GM12878 (cell line): Measurements from ENCODE around the gene MIEF1. TPM values are rescaled to one million over a fixed set of nuclear protein-coding genes. Genes with fewer than 3 reads are reported as not detected.

ENCODE experiments used
- ATAC-seq: fragments of 200-7000 bp; cut with Tn5 transposase; 3 replicates; pipeline ENCODE4 v1.9.1; 2020; ENCODE audit warnings: mild to moderate bottlenecking, moderate library complexity
- BruUV-seq: library from RNA; stranded (reverse); fragments of 400-500 nt; replicated peaks from 2 replicates; lab custom pipeline; 2021; lab: Mats Ljungman, UMichigan
- CTCF ChIA-PET: fragments of 300-600 bp; sonication (Branson Sonifier 250); formaldehyde crosslinking; extraction: SDS; loops from one replicate; lab custom pipeline; 2021; ENCODE audit warnings: inconsistent platforms; lab: Yijun Ruan, JAX
- POLR2A ChIA-PET: fragments of 350-600 bp; formaldehyde crosslinking; extraction: SDS; loops from one replicate; lab custom pipeline; 2021; ENCODE audit warnings: inconsistent platforms; lab: Charles Lee
- RAD21 ChIA-PET: fragments of 300-600 bp; sonication (Branson Sonifier 250); formaldehyde crosslinking; loops from one replicate; lab custom pipeline; 2023; ENCODE audit warnings: antibody characterized with exemption; ENCODE audit not compliant: unreplicated experiment; lab: Charles Lee
- SMC1A ChIA-PET: fragments of 300-600 bp; sonication (Branson Sonifier 250); formaldehyde crosslinking; loops from one replicate; lab custom pipeline; 2023; ENCODE audit not compliant: unreplicated experiment, uncharacterized antibody; lab: Charles Lee
- DNase-seq: peaks from one replicate; pipeline ENCODE4 v3.0.0-alpha.2; 2011; ENCODE audit warnings: low read depth, low spot score
- FAIRE-seq: peaks from 3 replicates; lab custom pipeline; 2011; peaks lifted over from hg19 to GRCh38; lab: Jason Lieb, UNC
- H2AFZ ChIP-seq: 2 replicates; pipeline ENCODE4 v1.6.0; 2011; ENCODE audit warnings: low read depth, low read length, control low read depth; ENCODE audit not compliant: control insufficient read depth
- H3K27ac ChIP-seq: 2 replicates; pipeline ENCODE4 v1.5.1; 2011; ENCODE audit warnings: control low read depth; ENCODE audit not compliant: control insufficient read depth, insufficient read depth
- H3K27me3 ChIP-seq, 2 experiments: replicated peaks in 1 of 2; 2 replicates each; pipeline versions ENCODE4 v1.6.0 to v1.6.1; 2011; ENCODE audit warnings: low read length in 1 of 2; ENCODE audit not compliant: control insufficient read depth in 2 of 2, insufficient read depth in 2 of 2
- H3K36me3 ChIP-seq, 2 experiments: 2 replicates each; pipeline ENCODE4 v1.5.1; 2011; ENCODE audit warnings: low read length in 1 of 2; ENCODE audit not compliant: control insufficient read depth in 2 of 2, insufficient read depth in 2 of 2
- H3K4me1 ChIP-seq: 2 replicates; pipeline ENCODE4 v1.6.1; 2011; ENCODE audit warnings: mild to moderate bottlenecking, low read length, moderate library complexity, mixed read lengths; ENCODE audit not compliant: control insufficient read depth, insufficient read depth
- H3K4me2 ChIP-seq: 2 replicates; pipeline ENCODE4 v1.6.0; 2011; ENCODE audit warnings: control low read depth; ENCODE audit not compliant: control insufficient read depth, insufficient read depth
- H3K4me3 ChIP-seq: fragments of 200-600 bp; sonication (generic); 2 replicates; pipeline ENCODE4 v1.5.1; 2016
- H3K79me2 ChIP-seq: 2 replicates; pipeline ENCODE4 v1.6.0; 2011; ENCODE audit warnings: low read length; ENCODE audit not compliant: control insufficient read depth, insufficient read depth
- H3K9ac ChIP-seq: 2 replicates; pipeline ENCODE4 v1.8.0; 2011; ENCODE audit warnings: low read length, control low read depth, mixed read lengths; ENCODE audit not compliant: control insufficient read depth, insufficient read depth
- H3K9me3 ChIP-seq: replicated peaks from 3 replicates; pipeline ENCODE4 v1.5.1; 2011; ENCODE audit warnings: mild to moderate bottlenecking, low read length; ENCODE audit not compliant: control insufficient read depth, insufficient read depth
- H4K20me1 ChIP-seq: 2 replicates; pipeline ENCODE4 v1.6.0; 2011; ENCODE audit not compliant: control insufficient read depth, insufficient read depth
- BRCA1 ChIP-seq: IDR thresholded peaks from 2 replicates; pipeline ENCODE4 v1.6.1; 2011; ENCODE audit warnings: low read depth, low read length, improper control_type of control experiment
- EGR1 ChIP-seq, 2 experiments: IDR thresholded peaks; 1 replicate in 1 of 2; 2 replicates in 1 of 2; pipeline ENCODE4 v1.6.1; 2011 to 2012; ENCODE audit warnings: low read depth in 2 of 2, low read length in 2 of 2, borderline replicate concordance in 1 of 2, mild to moderate bottlenecking in 1 of 2, moderate library complexity in 1 of 2
- ELK1 ChIP-seq: IDR thresholded peaks from 2 replicates; pipeline ENCODE4 v1.6.1; 2012; ENCODE audit warnings: low read depth, low read length, improper control_type of control experiment
- HCFC1 ChIP-seq: fragments of 150-350 bp; IDR thresholded peaks from 2 replicates; pipeline ENCODE4 v1.6.1; 2014; ENCODE audit warnings: low read length
- KDM1A ChIP-seq: fragments of 200-600 bp; sonication (generic); IDR thresholded peaks from 2 replicates; pipeline ENCODE4 v1.6.1; 2016; ENCODE audit warnings: borderline replicate concordance
- MTA2 ChIP-seq: fragments of 450-650 bp; IDR thresholded peaks from 2 replicates; pipeline ENCODE4 v1.6.1; 2016; ENCODE audit warnings: low read depth, mild to moderate bottlenecking, moderate library complexity
- POLR2A ChIP-seq: IDR thresholded peaks from 2 replicates; pipeline ENCODE4 v1.6.1; 2011; ENCODE audit warnings: low read depth, mild to moderate bottlenecking, low read length
- RELB ChIP-seq: fragments of 450-650 bp; IDR thresholded peaks from 2 replicates; pipeline ENCODE4 v1.6.1; 2017; ENCODE audit warnings: low read depth, mild to moderate bottlenecking, moderate library complexity
- SP1 ChIP-seq: IDR thresholded peaks from one replicate; pipeline ENCODE4 v1.6.1; 2011; ENCODE audit warnings: low read depth, low read length
- ZNF687 ChIP-seq: fragments of 450-650 bp; IDR thresholded peaks from 2 replicates; pipeline ENCODE4 v1.6.1; 2017; ENCODE audit warnings: mild to moderate bottlenecking, moderate library complexity
- WGBS: methylation state at CpG from one replicate; pipeline ENCODE4 v1.1.6; 2016; ENCODE audit warnings: low lambda C conversion rate; ENCODE audit not compliant: insufficient replicate concordance, insufficient coverage; ENCODE audit errors: missing lambda C conversion rate; 5-methylcytosine and 5-hydroxymethylcytosine counted together
- in situ Hi-C: fragments of 300-500 bp; cut with MboI; formaldehyde crosslinking; loops from 9 replicates; pipeline ENCODE4 v1.14.3; 2018; ENCODE audit warnings: mixed read lengths
- intact Hi-C: fragments of 100-400 bp; cut with micrococcal nuclease; formaldehyde crosslinking; loops from one replicate; pipeline ENCODE4 v1.14.2; 2022; ENCODE audit not compliant: unreplicated experiment
- polyA plus RNA-seq, 11 experiments: library from polyadenylated mRNA; depleted of rRNA in 4 of 11; unstranded in 6 of 11; stranded (reverse) in 5 of 11; fragments of >200 nt; fragmentation: Nextera tagmentation in 4 of 11; fragmentation: Illumina TruSeq in 1 of 11; extraction: Ambion mirVana in 4 of 11; extraction: Trizol in 1 of 11; gene quantifications; 1 replicate in 1 of 11; 2 replicates in 10 of 11; pipeline versions ENCODE4 v1.2.1 to v1.2.3, GENCODE V29; 2011 to 2016; ENCODE audit warnings: inconsistent platforms in 2 of 11, missing spikeins in 2 of 11, low read depth in 1 of 11
- total RNA-seq, 4 experiments: library from RNA; depleted of rRNA in 3 of 4; stranded (reverse); fragments of >200 nt in 3 of 4; fragmentation: Illumina TruSeq in 1 of 4; extraction: Trizol in 1 of 4; gene quantifications; 2 replicates each; pipeline versions ENCODE4 v1.2.1 to v1.2.3, GENCODE V29; 2013 to 2021

MIEF1 gene
- total and polyA plus RNA-seq, 10 of the 15 experiments (the other 5 are each of a cell fraction or from before 2014, with no cell fraction given) = 12.4 to 52.3 (median 29.3) TPM

GRCh38 chr22:39481054-39481453 is 21.0 kb upstream of the MIEF1 start:
- no peak for FAIRE-seq
- no peaks in the 10 kb centered on the region for H3K4me1 ChIP-seq
- H3K4me3 ChIP-seq = no peak overlapping the region
- no peak for DNase-seq
- BruUV-seq = no TSS peak
- H2AFZ ChIP-seq = no peak overlapping the region
- H3K27ac ChIP-seq = no peak overlapping the region
- ChIA-PET RAD21 (no interaction called here), CTCF (interaction anchor here (2.3 kb wide), 1 partner anchor 44 kb away, joined by 5 read pairs; no protein-coding TSS in a partner anchor), SMC1A (interaction anchor here (1.2 kb wide), 1 partner anchor 44 kb away, joined by 3 read pairs; no protein-coding TSS in a partner anchor), POLR2A (no interaction called here)
- WGBS = 95% methylated on average over 16 of the region's 16 CpGs
- peaks cover 1% of the 10 kb centered on the region for H3K79me2 ChIP-seq
- H3K4me2 ChIP-seq = no peak overlapping the region
- H3K27me3 ChIP-seq = no peaks in the 10 kb centered on the region
- in situ Hi-C loops = no loop called here
- H4K20me1 ChIP-seq = no peaks in the 10 kb centered on the region
- ATAC-seq = no peak
- intact Hi-C loops = no loop called here
- H3K36me3 ChIP-seq = peaks cover 8 to 32% of the 10 kb centered on the region in 2 experiments; a peak in 3 of 4 replicates
- H3K9me3 ChIP-seq = no peaks in the 10 kb centered on the region
- no peak overlapping the region for H3K9ac ChIP-seq
- TF ChIP-seq EGR1 (IDR thresholded peaks at IDR 0.05; ENCODE audit: borderline replicate concordance in 1 of 2, low read depth in 2 of 2, low read length in 2 of 2) (no peak), BRCA1 (no peak), SP1 (no peak), ELK1 (no peak), ZNF687 (no peak), POLR2A (no peak; the same call in 1 of the 2 replicates), KDM1A (no peak), MTA2 (no peak), HCFC1 (no peak), RELB (no peak)
